Stimulated activated CD4-positive, alpha-beta T cell treated with anti-CD3 and anti-CD28 coated beads, TNF-alpha, amount 100 ng/mL, for 48 hours (primary cell): ENCODE data around the gene ITPR1.
"Not testable (repeated sequence)": the region's sequence is repeated elsewhere in the genome, so short reads cannot be mapped to it uniquely, and the experiment has no call there.

Experiments
- DNase-seq, 3 donors: peaks; one replicate each; pipeline ENCODE4 v3.0.0-alpha.2; 2020; ENCODE audit warnings: low read depth in 3 of 3

ITPR1 gene

DNA sequence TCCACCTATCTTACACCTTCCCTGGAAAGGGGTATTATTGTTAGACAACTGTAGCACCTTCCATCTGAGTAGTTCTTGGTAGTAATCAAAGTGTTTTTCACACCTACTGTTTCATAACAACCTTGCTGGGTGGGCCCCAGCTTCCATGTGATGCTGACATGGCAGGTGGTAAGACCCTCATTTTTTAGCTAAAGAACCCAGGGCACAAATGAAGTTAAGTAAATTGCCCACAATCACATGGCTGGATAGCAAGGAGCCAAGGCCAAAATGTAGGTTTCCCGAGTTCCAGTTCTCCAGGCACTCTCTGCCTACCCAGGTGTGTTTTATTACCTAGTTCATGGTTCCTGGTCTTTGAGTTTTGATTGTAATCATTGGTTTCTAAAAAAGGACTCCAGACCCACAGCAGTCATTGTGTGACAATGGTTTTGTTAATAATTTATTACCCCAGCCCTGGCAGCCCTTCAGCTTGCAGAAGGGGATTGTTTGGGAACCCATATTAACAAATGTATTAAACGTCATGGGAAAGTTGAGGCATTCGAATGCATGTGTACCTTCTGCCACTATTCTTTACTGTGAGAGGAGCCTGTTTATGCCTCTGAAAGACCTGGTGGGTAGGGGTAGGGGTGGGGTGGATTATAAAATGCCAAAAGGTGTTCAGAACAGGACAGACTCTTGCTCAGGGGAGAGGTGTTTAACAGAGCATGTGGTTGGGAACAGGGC is 263.9 kb downstream of the ITPR1 start:
- DNase-seq = no peak

DNA sequence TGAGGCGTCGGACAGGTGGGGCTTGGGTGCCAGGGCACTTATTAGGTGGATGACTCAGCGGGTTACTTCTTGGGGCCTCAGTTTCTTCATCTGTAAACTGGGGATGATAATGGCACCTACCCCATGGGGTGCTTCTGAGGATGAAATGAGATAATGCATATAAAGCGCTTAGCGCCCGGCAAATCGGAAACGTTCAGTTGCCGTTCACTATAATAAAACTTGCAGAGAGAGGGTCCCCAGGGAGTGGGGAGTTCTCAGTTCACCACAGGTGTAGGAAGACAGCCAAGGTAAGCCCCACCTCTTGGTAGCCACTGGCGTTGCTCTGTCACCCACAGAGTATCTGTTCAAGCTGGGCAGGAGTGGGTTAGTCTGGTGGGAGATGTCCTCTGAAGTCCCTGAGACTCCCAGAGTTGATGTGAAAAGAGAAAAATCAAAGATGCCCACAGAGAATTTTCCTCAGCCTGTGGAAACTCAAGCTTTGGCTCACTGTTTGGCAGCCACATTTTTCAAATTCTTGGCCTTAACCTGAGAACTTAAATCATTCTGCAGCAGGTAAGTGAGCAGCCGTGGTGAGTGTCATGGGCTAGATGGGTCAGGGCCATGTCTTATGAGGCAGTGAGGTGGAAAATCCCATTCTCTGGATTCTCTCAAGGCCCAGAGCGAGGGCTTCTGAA is 264.6 kb downstream of the ITPR1 start:
- DNase-seq = no peak

DNA sequence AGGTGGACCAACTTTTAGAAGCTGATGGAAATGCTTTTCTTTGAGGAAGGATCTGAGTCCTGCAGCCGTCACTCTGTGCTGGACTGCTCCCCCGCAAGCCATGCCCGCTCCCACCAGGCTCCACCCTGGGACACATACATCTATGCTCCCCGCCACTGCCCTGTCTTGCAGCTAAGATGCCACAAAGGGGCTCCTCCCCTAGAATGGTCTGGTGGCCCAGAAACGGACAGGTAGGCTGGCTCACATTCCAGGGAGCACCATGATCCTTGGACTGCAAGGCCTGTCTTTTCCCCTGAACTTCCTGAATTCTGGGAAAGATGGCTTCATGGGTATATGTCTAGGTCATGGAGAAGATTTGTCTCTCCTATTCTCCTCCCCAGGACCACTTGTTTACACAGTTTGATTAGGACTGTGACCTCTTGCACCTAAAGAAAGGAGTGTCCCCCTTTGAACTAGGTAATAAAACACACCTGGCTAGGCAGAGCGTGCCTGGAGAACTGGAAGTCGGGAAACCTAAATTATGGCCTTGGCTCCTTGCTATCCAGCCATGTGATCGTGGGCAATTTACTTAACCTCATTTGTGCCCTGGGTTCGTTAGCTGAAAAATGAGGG is 265.2 kb downstream of the ITPR1 start:
- DNase-seq = no peak

DNA sequence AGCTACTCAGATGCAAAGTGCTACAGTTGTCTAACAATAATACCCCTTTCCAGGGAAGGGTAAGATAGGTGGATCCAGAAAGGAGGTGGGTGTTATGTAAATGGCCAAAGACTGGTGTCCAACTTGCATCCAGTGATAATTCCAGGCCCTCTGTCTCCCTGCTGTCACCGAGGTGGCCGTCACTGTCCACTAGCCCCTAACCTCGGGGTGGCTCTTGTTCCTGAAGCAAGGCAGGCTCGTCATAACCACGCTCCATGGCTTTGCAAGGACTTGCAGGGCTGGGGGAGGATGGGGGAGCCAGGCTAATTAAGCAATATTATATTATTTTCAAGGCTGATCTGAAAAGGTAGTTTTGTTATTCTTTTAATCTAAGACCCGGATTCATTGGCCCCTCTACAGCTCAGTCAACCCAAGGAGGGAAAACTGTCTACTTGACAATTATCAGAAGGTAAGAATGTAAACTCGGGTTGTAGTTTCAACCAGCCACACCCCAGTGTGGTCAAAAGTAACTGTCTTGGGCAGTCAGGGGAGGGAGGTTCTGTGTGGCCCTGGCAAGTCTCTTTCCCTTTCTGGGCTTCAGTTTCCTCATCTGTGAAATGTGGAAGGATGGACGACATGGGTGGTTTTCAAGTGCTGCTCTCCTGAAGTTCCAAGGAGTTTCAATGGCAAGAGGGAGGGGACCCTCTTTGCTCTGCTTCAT is 266.0 kb downstream of the ITPR1 start:
- DNase-seq = no peak

DNA sequence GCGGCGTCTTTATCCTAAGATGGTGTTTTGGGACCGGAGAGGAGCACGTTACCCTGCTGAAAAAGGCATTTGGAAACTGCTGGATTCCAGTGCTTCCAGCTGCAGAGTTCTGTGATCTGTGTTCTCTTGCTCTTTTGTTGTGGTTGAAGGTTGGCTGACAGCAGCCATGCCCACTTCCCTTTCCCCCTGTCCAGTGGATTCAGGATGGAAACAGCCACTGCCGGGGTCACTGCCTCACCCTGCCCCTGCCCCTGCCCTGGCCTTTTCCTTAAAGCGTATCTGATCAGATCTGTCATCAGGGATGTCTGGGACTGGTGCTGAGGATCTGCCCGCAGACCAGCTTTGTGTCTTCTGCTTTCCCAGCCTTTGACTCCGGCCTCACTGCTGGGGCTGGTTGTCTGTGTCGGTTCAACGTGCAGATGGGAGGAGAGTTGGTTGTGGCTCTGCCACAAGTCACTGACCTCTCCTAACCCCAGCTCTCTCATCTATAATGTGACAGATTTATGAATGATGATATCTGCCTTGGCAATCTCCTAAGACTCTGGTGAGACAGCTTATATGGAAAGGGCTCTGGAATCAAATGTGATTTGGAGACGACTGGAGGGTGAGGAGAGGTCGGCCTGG is 266.7 kb downstream of the ITPR1 start:
- no peak for DNase-seq

DNA sequence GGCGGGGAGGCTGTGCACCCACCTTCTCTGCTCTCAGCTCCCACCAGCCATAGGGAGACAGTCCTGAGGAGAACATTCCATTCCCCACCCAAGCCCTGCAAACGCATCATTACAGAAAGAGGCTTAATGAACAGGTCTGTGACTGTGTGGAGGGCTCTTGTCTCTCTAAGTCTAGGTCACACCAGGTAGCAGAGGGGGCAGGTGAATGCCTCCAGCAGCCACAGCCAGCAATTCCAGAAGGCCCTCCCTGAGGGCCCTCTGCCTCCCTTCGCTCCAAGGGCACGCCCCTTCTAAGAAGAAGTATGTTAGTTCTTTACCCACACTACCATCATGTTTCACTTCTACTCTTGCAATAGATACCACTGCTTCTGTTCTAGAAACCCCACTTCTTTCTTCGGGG is 268.6 kb downstream of the ITPR1 start:
- no peak for DNase-seq

DNA sequence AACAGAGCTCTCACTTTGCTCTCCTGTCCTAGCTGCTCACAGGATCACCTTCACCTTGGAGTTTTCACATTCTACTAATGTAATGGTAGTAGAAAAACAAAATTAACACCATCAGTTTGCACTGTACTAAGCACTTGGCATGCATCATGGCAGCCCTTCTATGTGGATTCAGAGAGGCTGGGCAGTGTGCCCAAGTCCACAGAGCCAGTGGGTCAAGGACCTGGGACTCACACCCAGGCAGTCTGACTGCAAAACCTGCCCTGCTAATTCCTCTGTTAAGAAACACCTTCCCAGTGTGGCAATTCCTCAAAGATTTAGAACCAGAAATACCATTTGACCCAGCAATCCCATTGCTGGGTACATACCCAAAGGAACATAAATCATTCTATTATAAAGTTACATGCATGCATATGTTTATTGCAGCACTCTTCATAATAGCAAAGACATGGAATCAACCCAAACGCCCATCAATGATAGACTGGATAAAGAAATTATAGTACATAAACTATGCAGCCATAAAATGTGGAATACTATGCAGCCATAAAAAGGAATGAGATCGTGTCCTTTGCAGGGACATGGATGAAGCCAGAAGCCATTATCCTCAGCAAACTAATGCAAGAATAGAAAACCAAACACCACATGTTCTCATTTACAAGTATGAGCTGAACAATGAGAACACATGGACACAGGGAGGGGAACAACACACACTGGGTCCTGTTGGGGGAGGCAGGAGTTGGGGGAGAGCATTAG is 269.5 kb downstream of the ITPR1 start:
- DNase-seq = not testable (repeated sequence)

DNA sequence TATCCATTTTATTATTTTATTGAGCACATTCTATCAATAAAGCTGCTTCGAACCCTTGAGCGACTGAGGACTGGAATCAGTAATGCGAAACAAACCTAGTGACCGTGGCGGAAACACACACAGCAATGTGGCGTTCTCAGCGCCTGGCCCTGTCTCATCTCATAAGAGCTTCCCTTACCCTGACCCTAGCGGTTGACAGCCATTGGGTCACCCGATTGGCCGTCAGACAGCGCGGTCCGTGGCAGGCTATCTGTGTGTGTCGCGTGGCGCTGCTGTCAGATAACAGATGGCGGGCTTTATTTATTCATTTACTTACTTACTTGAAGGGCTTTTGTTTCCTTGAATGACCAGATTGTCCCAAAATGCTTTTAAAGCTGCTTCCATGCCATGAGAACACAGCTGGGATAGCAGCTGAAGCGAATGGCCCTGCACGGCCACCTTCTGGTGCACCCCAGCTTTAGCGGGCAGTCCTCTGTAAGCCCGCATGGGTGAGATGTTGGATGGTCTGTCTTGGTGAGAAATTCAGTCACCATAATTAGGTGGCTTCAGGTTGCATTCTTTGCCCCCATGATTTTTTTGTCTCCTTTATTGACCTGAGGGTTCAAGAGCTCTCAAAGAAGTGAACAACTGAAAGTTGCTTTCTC is 270.6 kb downstream of the ITPR1 start:
- no peak for DNase-seq

DNA sequence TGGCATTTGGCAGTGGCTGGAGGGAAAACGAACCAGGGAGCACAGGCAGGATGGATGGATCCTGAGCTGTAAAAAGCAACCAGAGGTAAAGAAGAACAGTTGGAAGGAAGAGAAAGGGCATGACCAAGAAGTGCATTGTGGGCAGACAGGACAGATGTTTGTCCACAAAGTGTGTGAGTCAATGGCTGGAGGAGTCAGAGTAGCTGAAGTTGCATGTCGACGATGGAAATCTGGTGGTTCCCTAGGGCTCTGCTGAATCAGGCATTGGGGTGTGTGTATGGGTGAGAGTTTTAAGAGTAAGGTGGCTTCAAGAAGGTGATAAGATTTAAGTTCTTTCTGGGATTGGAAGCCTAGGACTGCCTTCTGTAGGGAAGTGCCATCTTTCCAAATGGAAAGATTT is 272.1 kb downstream of the ITPR1 start:
- DNase-seq = no peak

DNA sequence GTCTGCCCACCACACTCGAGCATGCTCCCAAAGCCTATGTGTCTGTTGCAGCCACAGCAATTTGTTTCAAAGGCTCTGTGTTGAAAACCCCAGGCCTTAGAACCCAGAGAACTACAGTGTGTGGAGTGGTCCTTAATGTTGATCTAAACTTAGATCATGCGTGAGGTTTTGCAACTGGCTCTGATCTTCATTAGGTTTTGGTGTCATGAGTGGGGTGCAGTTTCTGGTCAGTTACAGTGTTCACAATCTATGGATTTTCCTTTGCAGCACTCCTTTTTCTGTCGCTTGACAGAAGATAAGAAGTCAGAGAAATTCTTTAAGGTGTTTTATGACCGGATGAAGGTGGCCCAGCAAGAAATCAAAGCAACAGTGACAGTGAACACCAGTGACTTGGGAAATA is 273.1 kb downstream of the ITPR1 start:
- DNase-seq = no peak

DNA sequence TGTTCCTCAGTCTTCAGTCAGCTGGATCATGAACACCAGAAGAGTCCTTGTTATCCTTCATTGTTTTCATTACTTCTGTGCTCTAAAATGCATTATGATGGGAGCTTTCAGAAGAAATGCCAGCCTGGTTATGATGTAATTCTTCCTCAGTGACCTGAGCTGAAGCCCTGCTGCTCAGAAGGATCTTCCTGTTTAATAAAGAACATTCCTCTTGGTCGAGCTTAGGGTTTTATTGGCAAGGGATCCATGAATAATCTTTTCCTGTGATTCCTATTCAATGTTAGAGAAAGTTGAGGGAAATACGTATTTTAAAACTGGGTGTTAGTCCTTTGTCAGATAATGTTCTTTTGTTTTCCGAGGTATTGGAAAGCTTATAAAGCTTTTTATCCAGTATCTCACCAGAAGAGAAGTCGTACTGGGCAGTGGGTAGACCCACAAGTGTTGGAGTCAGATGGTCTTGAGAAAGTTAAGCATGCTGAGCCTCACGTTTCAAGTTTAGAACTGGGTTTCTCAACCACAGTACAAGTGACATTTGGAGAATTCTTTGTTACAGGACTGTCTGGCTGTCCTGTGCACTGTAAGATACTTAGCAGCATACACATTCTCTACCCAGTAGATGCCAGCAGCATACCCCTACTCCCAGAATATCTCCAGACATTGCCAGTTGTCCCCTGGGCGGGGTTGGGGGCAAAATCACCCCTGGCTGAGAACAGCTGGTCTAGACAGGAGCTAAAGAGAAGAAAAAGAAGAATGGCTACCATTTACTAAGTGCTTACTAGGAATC is 273.8 kb downstream of the ITPR1 start:
- no peak for DNase-seq

DNA sequence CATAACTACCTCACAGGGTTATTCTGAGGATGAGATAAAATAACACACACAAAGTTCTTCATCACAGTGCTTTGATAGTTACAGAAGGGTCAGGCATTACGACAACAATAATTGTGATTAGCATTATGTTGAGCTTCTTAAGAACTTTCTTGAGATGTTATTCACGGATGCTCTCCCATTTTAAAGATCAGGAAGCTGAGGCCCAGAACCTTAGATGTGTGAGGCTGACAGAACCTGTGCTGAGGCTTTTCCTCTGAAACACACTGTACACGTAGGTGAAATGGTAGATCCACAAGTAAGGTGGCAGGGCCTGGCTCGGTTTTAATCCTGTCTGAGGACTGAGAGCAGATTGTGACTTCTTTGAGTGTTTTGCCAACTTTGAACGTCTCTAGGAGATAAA is 274.9 kb downstream of the ITPR1 start:
- no peak for DNase-seq

DNA sequence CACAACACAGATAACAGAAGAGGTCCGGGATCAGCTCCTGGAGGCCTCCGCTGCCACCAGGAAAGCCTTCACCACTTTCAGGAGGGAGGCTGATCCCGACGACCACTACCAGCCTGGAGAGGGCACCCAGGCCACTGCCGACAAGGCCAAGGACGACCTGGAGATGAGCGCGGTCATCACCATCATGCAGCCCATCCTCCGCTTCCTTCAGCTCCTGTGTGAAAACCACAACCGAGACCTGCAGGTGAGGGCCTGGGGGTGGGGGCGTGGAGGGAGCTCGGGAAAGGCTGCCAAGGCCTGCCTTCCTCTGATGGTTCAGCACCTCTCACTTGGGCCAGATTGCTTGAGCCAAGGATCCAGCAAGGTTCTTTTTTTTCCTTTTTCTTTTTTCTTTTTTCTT is 275.4 kb downstream of the ITPR1 start:
- no peak for DNase-seq

DNA sequence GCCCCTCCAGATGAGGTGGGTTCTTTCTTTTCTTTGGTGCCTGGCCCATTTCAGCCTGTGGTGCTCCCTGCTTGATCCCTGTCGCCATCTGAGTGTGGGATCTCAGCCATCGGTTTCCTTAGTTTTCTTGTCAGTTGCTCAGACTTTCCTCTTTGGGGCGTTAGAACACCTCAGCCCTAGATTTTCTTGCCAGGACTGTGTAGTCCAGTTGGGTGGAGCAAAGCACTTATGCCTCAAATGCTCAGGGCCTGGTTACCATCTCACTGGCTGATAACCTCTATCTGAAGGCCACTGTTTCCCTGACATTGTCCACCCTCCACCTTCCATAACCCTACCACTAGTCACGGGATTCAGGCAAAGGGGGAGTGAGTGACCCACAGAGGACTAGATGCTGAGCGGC is 277.4 kb downstream of the ITPR1 start:
- DNase-seq = no peak

DNA sequence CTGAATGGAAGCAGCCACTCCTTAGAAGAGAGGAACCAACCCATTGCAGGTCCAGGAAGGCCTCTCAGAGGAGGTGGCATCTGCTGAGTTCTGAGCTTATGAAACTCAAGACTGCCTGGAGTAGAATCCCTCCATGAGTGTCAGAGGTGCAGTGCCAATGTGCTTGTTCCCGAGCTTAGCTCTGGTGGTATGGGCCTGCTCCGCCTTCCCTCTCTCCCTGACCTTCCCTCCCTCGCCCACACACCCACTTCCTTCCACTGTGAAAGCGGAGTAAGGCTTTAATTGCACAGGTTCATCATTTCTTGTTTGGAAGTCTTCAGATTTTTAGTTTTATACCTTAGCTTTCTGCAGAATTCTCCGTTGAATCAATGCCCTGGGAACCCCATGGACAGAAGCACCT is 278.1 kb downstream of the ITPR1 start:
- DNase-seq = no peak

DNA sequence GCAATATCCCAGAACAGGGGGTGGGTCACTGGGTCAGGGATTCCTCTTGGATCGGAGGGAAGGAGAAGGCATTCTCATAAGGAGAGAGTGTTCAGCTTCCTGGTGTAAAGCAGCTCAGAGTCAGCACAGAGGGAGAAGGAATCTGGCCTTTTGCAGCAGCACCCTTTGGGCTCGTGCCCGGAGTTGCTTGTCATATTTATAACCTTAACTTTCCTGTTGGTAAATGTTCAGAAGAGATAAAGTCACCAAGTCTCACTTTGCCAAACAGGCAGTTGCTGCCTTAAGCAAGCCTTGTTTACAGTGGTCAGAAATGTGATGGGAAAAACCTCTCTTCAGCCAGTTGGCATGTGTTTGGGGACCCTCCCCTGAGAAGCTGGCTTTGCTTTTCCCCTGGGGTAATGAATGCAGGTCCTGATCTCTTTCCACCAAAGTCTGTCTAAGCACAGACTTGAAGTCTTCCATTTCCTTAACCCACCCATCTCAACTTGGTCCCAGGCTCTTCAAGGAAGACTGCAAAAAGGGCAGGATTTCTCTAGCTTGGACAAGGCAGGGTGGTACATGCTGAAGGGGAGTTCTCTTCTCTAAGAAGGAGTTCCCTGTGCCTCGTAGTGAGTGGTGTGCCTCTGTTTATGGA is 279.1 kb downstream of the ITPR1 start:
- no peak for DNase-seq

DNA sequence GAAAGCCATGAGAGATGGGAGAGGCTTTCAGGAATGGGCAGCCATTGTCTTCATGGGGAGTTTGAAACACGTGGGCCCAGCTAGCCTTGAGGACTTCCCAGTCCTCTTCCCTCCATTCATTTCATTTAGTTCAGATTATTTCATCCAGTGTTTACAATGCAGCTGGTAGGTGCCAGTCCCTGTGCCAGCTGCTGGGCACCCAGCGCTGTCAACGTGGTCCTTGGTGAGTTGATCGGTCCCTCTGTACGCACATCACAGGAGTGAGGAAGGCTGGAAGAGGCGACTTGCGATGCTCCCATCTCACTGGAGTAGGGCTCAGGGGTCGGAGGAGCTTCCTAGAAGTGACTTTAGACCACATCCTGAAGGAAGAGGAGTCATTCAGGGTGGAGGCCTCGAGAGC is 279.7 kb downstream of the ITPR1 start:
- DNase-seq = no peak

DNA sequence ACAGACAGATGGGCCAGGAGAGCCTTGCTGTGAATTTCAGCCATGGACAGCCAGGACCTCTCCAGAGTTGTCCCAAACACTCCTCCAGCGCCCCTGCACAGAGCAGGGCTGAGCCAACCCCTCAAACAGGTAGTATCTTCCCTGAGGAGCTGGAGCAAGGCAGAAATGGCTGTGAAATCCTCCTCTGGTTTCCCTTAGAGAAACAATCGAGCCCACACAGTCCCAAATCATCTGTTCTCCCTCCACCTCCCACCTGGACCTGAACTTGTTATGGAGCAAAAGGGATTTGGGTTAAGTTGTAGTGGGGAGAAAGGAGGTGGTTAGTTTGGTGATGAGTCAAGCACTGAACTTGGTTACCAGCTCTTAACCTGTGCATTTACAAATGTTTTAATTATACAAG is 280.4 kb downstream of the ITPR1 start:
- DNase-seq = no peak

DNA sequence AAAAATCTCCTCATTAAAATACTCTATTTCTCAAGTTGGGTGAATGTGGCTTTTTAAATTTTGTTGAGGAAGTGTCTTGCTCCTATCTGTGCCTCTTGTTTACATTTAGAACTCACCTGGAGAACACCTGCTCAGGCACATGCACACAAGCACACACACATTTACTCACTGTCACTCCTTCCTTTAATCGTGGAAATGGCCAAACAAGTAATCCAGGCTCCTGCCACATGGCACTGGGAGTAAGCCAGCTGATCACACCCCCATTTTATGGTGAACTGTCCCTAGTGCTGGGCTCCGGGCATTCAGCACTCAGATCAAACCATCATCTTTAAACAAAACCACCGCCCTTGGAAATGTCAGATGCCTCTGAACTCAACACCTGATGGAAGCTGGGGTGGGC is 281.4 kb downstream of the ITPR1 start:
- DNase-seq = no peak
